PFSK-1 (cell line): ENCODE results near the gene SNAP25.

Experiments used
- FOXP2 ChIP-seq: optimal IDR thresholded peaks from 2 replicates; pipeline ENCODE3; 2011; ENCODE audit warnings: borderline replicate concordance, control low read depth, inconsistent platforms; ENCODE audit not compliant: insufficient read depth; ENCODE audit errors: extremely low read length, extremely low read depth
- POLR2AphosphoS5 ChIP-seq: IDR thresholded peaks from 2 replicates; pipeline ENCODE4 v1.6.1; 2012; ENCODE audit warnings: low read depth, mild to moderate bottlenecking, control low read depth, low read length, moderate library complexity
- SIN3A ChIP-seq: IDR thresholded peaks from 2 replicates; pipeline ENCODE4 v1.6.1; 2012; ENCODE audit warnings: mild to moderate bottlenecking, low read length, moderate library complexity, borderline replicate concordance; ENCODE audit not compliant: insufficient read depth
- TAF1 ChIP-seq: IDR thresholded peaks from 2 replicates; pipeline ENCODE4 v1.6.1; 2012; ENCODE audit warnings: low read length, control low read depth, borderline replicate concordance; ENCODE audit not compliant: insufficient read depth
- TF ChIP-seq, protein P1 (sequence below), 2 experiments: IDR thresholded peaks; 2 replicates each; pipeline versions ENCODE4 v1.6.1 to v1.8.0; 2011 to 2012; ENCODE audit warnings: low read depth in 2 of 2, low read length in 2 of 2, control low read depth in 1 of 2, inconsistent platforms in 1 of 2, mild to moderate bottlenecking in 1 of 2, moderate library complexity in 1 of 2; ENCODE audit not compliant: insufficient read depth in 1 of 2

Gene SNAP25

DNA sequence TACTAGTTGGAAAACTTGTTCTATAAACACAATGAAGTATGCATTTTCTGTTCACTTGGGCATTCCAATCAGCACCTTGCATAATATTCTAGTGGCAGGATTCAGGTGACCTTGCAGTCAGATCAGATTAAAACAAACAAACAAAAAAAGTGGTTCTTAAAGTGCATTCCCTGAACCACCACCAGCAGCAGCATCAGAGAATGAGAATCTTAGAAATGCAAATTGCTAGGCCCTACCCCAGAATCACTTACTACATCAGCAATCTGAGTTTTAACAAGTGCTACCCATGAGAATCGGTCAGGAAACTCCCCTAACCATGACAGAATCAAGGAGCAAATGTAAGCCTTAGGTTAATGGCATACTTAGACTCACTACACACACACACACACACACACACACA is 41.7 kb downstream of the SNAP25 start:
- TF ChIP-seq POLR2AphosphoS5 (no peak), TAF1 (no peak), FOXP2 (no peak), SIN3A (no peak)
- TF ChIP-seq, protein P1, sequence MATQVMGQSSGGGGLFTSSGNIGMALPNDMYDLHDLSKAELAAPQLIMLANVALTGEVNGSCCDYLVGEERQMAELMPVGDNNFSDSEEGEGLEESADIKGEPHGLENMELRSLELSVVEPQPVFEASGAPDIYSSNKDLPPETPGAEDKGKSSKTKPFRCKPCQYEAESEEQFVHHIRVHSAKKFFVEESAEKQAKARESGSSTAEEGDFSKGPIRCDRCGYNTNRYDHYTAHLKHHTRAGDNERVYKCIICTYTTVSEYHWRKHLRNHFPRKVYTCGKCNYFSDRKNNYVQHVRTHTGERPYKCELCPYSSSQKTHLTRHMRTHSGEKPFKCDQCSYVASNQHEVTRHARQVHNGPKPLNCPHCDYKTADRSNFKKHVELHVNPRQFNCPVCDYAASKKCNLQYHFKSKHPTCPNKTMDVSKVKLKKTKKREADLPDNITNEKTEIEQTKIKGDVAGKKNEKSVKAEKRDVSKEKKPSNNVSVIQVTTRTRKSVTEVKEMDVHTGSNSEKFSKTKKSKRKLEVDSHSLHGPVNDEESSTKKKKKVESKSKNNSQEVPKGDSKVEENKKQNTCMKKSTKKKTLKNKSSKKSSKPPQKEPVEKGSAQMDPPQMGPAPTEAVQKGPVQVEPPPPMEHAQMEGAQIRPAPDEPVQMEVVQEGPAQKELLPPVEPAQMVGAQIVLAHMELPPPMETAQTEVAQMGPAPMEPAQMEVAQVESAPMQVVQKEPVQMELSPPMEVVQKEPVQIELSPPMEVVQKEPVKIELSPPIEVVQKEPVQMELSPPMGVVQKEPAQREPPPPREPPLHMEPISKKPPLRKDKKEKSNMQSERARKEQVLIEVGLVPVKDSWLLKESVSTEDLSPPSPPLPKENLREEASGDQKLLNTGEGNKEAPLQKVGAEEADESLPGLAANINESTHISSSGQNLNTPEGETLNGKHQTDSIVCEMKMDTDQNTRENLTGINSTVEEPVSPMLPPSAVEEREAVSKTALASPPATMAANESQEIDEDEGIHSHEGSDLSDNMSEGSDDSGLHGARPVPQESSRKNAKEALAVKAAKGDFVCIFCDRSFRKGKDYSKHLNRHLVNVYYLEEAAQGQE (IDR thresholded peaks at IDR 0.05; ENCODE audit: insufficient read depth in 1 of 2, low read depth in 2 of 2, low read length in 2 of 2) = no peak

DNA sequence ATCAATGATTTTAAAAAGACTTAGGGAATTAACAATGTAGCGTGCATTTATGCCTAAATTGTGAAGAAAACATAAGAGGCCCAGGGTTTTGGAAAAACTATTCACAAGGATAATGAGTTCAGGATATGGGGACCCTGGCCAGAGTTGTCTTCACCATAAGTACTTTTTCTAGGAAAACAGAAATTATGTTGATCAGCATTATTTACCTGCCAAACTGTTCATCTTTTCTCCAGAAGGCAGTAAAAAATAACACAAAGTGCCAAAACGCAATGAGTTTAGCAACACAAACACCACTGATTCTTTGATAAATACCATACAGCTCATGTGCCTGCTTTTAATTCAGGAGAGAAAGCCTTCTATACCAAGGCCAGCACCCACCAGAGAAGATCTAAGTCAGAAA is 43.1 kb downstream of the SNAP25 start:
- TF ChIP-seq TAF1 = no peak
- TF ChIP-seq, protein P1 (IDR thresholded peaks at IDR 0.05; ENCODE audit: insufficient read depth in 1 of 2, low read depth in 2 of 2, low read length in 2 of 2) = no peak
- TF ChIP-seq POLR2AphosphoS5 = no peak
- TF ChIP-seq FOXP2 = no peak
- TF ChIP-seq SIN3A = no peak

DNA sequence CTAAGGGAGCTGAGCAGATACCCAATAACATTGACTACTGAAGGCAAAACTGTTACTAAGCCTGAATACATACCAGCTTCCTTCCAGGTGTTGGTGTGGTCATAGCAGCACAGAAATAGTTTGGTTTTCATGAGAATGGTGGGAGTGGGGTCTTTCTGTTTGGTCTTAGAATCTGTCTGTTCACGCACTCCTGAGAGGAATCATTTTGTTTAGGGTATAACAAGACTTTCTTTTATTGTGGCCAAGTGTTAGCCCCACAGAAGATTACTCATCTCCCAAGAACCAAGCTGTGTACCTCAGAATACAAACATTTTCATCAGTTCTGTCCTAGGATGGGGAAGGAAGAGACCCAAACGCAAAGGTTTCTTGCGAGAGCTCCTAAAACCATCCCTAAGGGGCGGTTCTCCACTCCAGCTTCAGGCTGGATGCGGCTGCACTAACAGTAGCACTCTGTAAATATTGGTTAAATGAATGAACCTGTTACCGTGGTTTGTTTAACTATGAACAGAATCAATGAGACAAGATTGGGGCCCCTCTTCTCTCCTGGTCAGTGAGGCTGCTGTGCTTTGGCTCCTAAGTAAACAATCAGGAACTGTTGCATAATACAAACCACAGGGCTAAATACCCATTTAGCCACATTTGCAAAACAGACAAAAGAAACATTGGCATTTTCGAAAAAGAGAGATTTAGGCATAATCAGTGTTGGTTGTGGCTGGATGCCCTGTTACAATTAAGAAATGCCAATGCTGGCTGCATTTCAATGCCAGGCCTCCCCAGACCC is 44.9 kb downstream of the SNAP25 start:
- TF ChIP-seq, protein P1 (IDR thresholded peaks at IDR 0.05; ENCODE audit: insufficient read depth in 1 of 2, low read depth in 2 of 2, low read length in 2 of 2) = no peak

DNA sequence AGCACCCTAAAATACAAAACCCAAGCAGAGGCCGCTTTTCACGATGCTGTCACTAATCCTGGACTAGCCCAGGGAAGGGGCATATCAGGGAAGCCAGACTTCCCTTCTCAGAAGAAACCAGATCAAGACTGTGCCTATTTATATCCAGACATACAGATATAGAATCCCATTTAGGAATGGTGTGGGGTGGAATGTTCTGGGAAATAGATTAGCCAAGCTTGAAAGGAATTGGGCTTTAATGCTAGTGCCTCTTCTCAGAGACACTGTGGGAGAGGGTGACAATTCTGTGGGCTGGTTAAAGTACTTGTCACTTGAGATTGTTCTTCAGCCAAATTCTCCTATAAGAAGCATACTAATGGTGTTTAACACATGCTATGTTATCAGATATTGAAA is 45.5 kb downstream of the SNAP25 start:
- TF ChIP-seq TAF1 (no peak), FOXP2 (no peak), SIN3A (no peak), POLR2AphosphoS5 (no peak)
- TF ChIP-seq, protein P1 (IDR thresholded peaks at IDR 0.05; ENCODE audit: insufficient read depth in 1 of 2, low read depth in 2 of 2, low read length in 2 of 2) = no peak

DNA sequence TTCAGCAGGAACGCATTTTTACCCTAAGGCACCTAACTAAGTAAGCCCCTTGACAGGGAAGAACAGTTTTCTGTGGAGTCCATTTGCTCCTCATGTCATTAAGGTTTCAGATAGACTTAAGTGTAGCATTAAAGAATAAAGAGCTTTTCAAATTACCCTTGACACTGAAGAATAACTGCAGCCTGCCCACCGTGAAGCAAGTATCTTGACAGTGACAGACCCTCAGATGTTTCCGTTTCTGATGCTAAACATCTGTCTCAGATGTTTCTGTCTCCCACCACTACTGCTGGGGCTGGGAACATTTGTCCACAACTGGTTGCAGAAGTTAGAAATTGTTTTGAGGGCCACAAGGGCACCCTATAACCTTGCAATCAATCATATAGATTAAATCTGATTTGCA is 50.0 kb downstream of the SNAP25 start:
- TF ChIP-seq TAF1 (no peak), SIN3A (no peak), POLR2AphosphoS5 (no peak), FOXP2 (no peak)
- TF ChIP-seq, protein P1 (IDR thresholded peaks at IDR 0.05; ENCODE audit: insufficient read depth in 1 of 2, low read depth in 2 of 2, low read length in 2 of 2) = no peak
